ENCODE results near the gene DEFB124.
"Not testable (repeated sequence)": the region's sequence is repeated elsewhere in the genome, so short reads cannot be mapped to it uniquely, and the experiment has no call there.

DEFB124 gene

DNA sequence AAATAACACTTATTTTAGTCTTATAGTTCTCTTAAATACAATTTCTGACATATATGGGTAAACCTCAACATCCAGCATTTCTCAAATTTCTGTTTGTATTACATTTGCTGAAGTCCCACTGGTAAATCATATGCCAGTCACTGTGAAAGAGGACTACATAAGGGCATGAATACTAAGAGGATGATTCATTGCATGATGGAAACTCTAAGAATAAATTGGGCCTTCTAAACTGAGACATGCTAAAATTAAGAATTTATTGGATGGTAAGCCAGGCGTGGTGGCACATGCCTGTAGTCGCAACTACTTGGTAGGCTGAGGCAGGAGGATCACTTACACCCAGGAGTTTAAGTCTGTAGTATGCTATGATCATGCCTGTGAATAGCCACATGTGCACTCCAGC, 22.4 kb downstream of the DEFB124 start:
- Histone ChIP-seq H3K9me3 (ENCODE audit: control insufficient read depth, insufficient read depth, low read length) (peaks cover 69% of the 10 kb centered on the region), H3K4me1 (ENCODE audit: control insufficient read depth, insufficient read depth, low read length) (no peaks in the 10 kb centered on the region), H3K36me3 (ENCODE audit: control insufficient read depth, insufficient read depth, low read length) (no peaks in the 10 kb centered on the region), H3K4me3 (ENCODE audit: low read depth, low read length) (no peak overlapping the region), H3K27me3 (ENCODE audit: control insufficient read depth, insufficient read depth, low read length) (no peaks in the 10 kb centered on the region), H3K27ac (ENCODE audit: low read depth, low read length) (no peak overlapping the region), H3K9ac (ENCODE audit: low read depth, low read length) (no peak overlapping the region)

DNA sequence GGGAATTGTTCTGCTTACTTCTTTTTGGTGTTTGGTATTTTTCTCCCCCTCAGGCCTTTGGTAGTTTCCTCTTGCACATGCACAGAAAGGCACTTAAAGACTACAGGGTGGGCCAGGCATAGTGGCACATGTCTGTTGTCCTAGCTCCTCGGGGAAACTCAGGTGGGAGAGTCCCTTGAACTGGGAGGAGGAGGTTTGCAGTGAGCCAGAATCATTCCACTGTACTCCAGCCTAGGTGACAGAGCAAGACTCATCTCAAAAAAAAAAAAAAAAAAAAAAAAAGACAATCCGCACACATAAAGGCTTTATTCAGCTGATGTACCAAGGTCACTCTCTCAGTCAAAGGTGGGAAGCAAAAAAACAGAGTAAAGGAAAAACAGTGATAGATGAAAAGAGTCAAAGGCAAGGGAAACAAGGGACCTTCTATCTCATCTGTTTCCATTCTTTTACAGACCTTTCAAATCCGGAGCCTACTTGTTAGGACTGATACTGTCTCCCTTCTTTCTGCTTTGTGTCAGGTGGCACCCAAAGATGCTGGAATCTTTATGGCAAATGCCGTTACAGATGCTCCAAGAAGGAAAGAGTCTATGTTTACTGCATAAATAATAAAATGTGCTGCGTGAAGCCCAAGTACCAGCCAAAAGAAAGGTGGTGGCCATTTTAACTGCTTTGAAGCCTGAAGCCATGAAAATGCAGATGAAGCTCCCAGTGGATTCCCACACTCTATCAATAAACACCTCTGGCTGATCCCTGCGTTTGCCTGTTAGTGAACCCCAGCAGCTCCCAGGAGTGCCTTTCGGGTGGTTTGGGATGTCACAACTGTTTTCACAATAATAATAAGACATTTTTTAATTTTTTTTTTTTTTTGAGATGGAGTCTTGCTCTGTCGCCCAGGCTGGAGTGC, 25.2 kb downstream of the DEFB124 start:
- H3K9me3 ChIP-seq (ENCODE audit: control insufficient read depth, insufficient read depth, low read length) = peaks cover 72% of the 10 kb centered on the region
- no peaks in the 10 kb centered on the region for H3K27me3 ChIP-seq (ENCODE audit: control insufficient read depth, insufficient read depth, low read length)
- H3K27ac ChIP-seq (ENCODE audit: low read depth, low read length) = no peak overlapping the region
- no peaks in the 10 kb centered on the region for H3K4me1 ChIP-seq (ENCODE audit: control insufficient read depth, insufficient read depth, low read length)
- no peaks in the 10 kb centered on the region for H3K36me3 ChIP-seq (ENCODE audit: control insufficient read depth, insufficient read depth, low read length)
- H3K4me3 ChIP-seq (ENCODE audit: low read depth, low read length) = no peak overlapping the region
- no peak overlapping the region for H3K9ac ChIP-seq (ENCODE audit: low read depth, low read length)

DNA sequence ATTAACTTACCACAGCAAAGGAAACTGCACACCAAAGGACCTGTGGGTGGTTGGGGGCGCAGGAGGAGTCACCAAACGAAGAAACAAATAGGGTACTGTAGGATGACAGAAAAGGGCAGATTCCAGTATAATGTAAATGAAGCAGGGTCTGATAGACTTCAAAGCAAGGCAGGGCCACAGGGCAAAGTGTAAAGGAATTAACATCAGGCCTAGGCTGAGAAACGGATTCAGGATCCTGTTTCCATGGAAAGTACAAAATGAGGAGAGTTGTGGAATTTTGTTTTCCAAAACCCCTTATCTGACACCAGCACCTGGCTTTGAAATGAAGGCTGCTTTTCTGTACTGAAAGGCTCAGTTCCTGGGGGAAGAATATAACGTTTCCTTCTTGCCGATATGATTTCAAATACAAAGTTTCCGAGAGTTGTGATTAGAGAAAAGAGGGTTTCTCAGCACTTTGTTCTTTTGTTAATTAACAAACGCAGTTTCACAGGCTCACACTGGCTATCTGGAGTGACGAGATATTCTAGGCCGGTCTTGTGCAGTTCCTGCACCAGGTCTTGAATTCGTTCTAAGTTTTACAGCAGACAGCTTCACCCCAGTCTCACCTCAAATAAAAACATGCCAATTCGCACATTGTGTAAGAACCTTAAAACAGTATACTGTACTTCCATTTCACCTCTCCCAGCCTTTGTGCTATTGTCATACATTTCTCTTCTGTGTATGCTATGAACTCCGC, 28.7 kb downstream of the DEFB124 start:
- Histone ChIP-seq H3K27ac (ENCODE audit: low read depth, low read length) (no peak overlapping the region), H3K4me1 (ENCODE audit: control insufficient read depth, insufficient read depth, low read length) (no peaks in the 10 kb centered on the region), H3K36me3 (ENCODE audit: control insufficient read depth, insufficient read depth, low read length) (no peaks in the 10 kb centered on the region), H3K9me3 (ENCODE audit: control insufficient read depth, insufficient read depth, low read length) (peaks cover 78% of the 10 kb centered on the region), H3K27me3 (ENCODE audit: control insufficient read depth, insufficient read depth, low read length) (no peaks in the 10 kb centered on the region), H3K4me3 (ENCODE audit: low read depth, low read length) (no peak overlapping the region), H3K9ac (ENCODE audit: low read depth, low read length) (no peak overlapping the region)

DNA sequence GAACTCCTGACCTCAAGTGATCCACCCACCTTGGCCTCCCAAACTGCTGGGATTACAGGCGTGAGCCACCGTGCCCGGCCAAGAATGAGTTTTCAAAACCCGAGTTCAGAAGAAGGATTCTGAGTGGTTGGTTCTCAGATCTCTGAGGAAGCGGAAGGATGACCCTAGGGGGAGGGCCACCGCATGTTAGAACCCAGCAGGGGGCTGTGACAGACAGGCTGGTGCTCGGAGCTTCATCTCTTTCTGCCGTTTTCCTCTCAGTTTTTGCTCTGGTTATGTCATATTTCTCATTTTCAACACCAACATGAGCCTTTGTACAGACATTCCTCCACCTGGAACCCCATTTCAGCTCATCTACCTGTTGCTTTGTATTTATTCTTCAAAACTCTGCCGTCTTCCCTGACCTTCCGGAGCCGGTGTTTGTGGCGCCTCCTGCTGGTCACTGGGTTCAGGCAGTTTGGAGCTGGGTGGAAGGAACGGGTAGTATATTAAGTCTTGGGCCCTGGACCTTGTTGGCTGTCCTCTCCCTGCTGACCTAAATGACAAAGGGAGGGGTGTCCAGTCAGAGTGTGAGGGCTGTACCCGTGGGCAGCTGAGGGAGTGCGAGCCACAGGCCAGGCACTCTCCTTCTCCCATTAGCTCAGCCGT, 34.8 kb downstream of the DEFB124 start, which contains the start of gene DEFB123:
Gene DEFB123, plus strand, starts transcription at position 621 of the 648 bp plus-strand sequence. CDS start 67 bp downstream, outside the sequence.
- Histone ChIP-seq H3K9me3 (ENCODE audit: control insufficient read depth, insufficient read depth, low read length) (peaks cover 87% of the 10 kb centered on the region), H3K27ac (ENCODE audit: low read depth, low read length) (no peak within 1 kb of the TSS), H3K27me3 (ENCODE audit: control insufficient read depth, insufficient read depth, low read length) (no peaks in the 10 kb centered on the region), H3K4me1 (ENCODE audit: control insufficient read depth, insufficient read depth, low read length) (no peaks in the 10 kb centered on the region), H3K9ac (ENCODE audit: low read depth, low read length) (no peak within 1 kb of the TSS), H3K4me3 (ENCODE audit: low read depth, low read length) (no peak within 1 kb of the TSS), H3K36me3 (ENCODE audit: control insufficient read depth, insufficient read depth, low read length) (no peaks in the 10 kb centered on the region)

DNA sequence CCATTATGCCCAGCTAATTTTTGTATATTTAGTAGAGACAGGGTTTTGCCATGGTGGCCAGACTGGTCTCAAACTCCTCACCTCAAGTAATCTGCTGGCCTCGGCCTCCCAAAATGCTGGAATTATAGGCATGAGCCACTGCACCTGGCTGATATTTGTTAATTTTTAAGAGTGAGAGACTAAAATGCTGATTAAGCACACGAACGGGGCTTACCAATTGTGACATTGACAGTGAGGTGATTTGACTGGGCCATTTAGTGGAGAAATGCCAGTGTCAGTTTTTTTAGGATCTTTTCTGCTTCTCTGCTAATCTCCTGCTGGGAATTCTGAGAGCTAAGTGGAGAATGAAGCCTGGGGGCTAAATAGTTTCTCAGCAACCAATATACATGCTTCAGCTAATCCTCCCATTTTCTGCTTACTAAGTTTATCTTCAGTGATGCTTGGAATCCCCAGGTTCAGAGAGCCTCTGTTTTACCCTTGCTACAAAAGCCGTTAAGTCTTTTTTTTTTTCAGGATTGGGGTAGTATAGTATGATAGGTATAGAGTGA, 44.3 kb downstream of the DEFB124 start:
- Histone ChIP-seq H3K4me1 (ENCODE audit: control insufficient read depth, insufficient read depth, low read length) (no peaks in the 10 kb centered on the region), H3K27me3 (ENCODE audit: control insufficient read depth, insufficient read depth, low read length) (no peaks in the 10 kb centered on the region), H3K9me3 (ENCODE audit: control insufficient read depth, insufficient read depth, low read length) (peaks cover 60% of the 10 kb centered on the region), H3K27ac (ENCODE audit: low read depth, low read length) (no peak overlapping the region), H3K4me3 (ENCODE audit: low read depth, low read length) (no peak overlapping the region), H3K36me3 (ENCODE audit: control insufficient read depth, insufficient read depth, low read length) (no peaks in the 10 kb centered on the region), H3K9ac (ENCODE audit: low read depth, low read length) (no peak overlapping the region)

DNA sequence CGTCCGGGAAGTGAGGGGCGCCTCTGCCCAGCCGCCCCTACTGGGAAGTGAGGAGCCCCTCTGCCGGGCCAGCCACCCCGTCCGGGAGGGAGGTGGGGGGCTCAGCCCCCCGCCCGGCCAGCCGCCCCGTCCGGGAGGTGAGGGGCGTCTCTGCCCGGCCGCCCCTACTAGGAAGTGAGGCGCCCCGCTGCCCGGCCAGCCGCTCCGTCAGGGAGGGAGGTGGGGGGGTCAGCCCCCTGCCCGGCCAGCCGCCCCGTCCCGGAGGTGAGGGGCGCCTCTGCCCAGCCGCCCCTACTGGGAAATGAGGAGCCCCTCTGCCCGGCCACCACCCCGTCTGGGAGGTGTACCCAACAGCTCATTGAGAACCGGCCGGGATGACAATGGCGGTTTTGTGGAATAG, 47.4 kb downstream of the DEFB124 start:
- H3K27ac ChIP-seq (ENCODE audit: low read depth, low read length); H3K27me3 ChIP-seq (ENCODE audit: control insufficient read depth, insufficient read depth, low read length); H3K4me3 ChIP-seq (ENCODE audit: low read depth, low read length); H3K4me1 ChIP-seq (ENCODE audit: control insufficient read depth, insufficient read depth, low read length); H3K9ac ChIP-seq (ENCODE audit: low read depth, low read length); H3K36me3 ChIP-seq (ENCODE audit: control insufficient read depth, insufficient read depth, low read length): not testable (repeated sequence)
- H3K9me3 ChIP-seq (ENCODE audit: control insufficient read depth, insufficient read depth, low read length) = peaks cover 66% of the 10 kb centered on the region

DNA sequence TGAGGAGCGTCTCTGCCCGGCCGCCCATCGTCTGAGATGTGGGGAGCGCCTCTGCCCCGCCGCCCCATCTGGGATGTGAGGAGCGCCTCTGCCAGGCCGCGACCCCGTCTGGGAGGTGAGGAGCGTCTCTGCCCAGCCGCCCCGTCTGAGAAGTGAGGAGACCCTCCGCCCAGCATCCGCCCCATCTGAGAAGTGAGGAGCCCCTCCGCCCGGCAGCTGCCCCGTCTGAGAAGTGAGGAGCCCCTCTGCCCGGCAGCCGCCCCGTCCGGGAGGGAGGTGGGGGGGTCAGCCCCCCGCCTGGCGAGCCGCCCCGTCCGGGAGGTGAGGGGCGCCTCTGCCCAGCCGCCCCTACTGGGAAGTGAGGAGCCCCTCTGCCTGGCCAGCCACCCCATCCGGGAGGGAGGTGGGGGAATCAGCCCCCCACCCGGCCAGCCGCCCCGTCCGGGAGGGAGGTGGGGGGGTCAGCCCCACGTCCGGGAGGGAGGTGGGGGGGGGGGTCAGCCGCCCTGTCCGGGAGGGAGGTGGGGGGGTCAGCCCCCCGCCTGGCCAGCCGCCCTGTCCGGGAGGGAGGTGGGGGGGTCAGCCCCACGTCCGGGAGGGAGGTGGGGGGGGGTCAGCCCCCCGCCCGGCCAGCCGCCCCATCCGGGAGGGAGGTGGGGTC, 47.9 kb downstream of the DEFB124 start:
- not testable (repeated sequence) for H3K9ac ChIP-seq (ENCODE audit: low read depth, low read length); H3K36me3 ChIP-seq (ENCODE audit: control insufficient read depth, insufficient read depth, low read length); H3K4me1 ChIP-seq (ENCODE audit: control insufficient read depth, insufficient read depth, low read length); H3K27me3 ChIP-seq (ENCODE audit: control insufficient read depth, insufficient read depth, low read length); H3K4me3 ChIP-seq (ENCODE audit: low read depth, low read length); H3K27ac ChIP-seq (ENCODE audit: low read depth, low read length)
- peaks cover 66% of the 10 kb centered on the region for H3K9me3 ChIP-seq (ENCODE audit: control insufficient read depth, insufficient read depth, low read length)

DNA sequence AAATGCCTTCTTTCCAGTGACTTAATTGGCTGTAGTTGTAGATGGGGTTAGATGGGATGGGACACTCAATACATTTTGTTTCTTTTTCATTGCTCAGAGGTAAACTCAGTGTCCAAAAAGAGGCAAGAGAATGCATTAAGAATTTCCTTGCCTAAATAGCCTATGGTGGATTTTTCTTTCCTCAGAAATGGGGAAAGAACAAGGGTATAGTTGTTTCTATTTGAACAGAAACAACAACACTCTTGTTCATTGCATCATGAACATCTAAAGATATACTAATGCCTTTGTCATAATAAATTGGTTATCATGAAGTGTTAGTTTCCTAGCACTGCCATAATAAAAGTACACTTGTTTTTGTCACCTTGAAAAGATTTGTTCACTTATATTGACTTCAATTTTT, 49.1 kb downstream of the DEFB124 start:
- H3K4me3 ChIP-seq (ENCODE audit: low read depth, low read length) = no peak overlapping the region
- H3K27me3 ChIP-seq (ENCODE audit: control insufficient read depth, insufficient read depth, low read length) = no peaks in the 10 kb centered on the region
- peaks cover 70% of the 10 kb centered on the region for H3K9me3 ChIP-seq (ENCODE audit: control insufficient read depth, insufficient read depth, low read length)
- no peak overlapping the region for H3K9ac ChIP-seq (ENCODE audit: low read depth, low read length)
- H3K4me1 ChIP-seq (ENCODE audit: control insufficient read depth, insufficient read depth, low read length) = no peaks in the 10 kb centered on the region
- no peaks in the 10 kb centered on the region for H3K36me3 ChIP-seq (ENCODE audit: control insufficient read depth, insufficient read depth, low read length)
- no peak overlapping the region for H3K27ac ChIP-seq (ENCODE audit: low read depth, low read length)

DNA sequence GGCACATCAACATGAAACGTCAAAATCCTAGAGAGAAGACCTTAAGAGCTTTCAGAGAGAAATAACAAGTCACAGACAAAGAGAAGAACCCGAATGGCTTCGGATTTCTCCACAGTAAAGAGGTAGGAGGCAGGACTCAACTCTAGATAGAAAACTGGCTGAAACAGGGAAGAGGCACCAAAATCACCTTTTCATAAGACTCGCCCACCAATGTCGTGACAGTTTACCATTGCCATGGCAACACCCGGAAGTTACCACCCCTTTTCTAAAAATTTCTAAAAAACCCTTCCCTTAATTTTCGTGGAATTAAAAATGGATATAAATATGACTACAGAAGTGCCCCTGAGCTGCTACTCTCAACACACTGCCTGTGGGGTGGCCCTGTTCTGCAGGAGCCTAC, 56.6 kb downstream of the DEFB124 start:
- Histone ChIP-seq H3K36me3 (ENCODE audit: control insufficient read depth, insufficient read depth, low read length) (no peaks in the 10 kb centered on the region), H3K27me3 (ENCODE audit: control insufficient read depth, insufficient read depth, low read length) (no peaks in the 10 kb centered on the region), H3K4me1 (ENCODE audit: control insufficient read depth, insufficient read depth, low read length) (no peaks in the 10 kb centered on the region), H3K27ac (ENCODE audit: low read depth, low read length) (no peak overlapping the region), H3K4me3 (ENCODE audit: low read depth, low read length) (no peak overlapping the region), H3K9ac (ENCODE audit: low read depth, low read length) (no peak overlapping the region), H3K9me3 (ENCODE audit: control insufficient read depth, insufficient read depth, low read length) (peaks cover 87% of the 10 kb centered on the region)

DNA sequence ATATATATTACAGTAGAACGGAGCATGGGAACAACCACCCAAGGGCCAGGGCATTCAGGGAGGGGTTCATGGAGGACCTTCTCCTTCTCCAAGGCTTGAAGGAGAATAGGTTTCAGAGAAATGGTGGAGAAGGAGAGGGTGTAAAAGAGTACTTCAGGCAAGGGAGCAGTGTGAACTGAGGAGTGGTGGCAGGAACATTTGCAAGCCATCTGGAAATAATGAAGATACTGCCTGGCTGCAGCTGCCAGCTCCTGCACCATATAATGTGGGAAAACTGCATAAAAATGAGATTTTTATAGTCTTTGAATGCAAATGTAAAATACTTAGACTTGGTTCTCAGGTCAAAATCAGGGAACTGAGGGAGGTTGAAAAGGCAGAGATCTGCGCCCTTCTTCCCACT, 59.3 kb downstream of the DEFB124 start:
- Histone ChIP-seq H3K36me3 (ENCODE audit: control insufficient read depth, insufficient read depth, low read length) (no peaks in the 10 kb centered on the region), H3K4me3 (ENCODE audit: low read depth, low read length) (no peak overlapping the region), H3K9me3 (ENCODE audit: control insufficient read depth, insufficient read depth, low read length) (peaks cover 87% of the 10 kb centered on the region), H3K9ac (ENCODE audit: low read depth, low read length) (no peak overlapping the region), H3K4me1 (ENCODE audit: control insufficient read depth, insufficient read depth, low read length) (no peaks in the 10 kb centered on the region), H3K27ac (ENCODE audit: low read depth, low read length) (no peak overlapping the region), H3K27me3 (ENCODE audit: control insufficient read depth, insufficient read depth, low read length) (no peaks in the 10 kb centered on the region)
